ENCODE results near the gene NUP210.

NUP210 gene

DNA sequence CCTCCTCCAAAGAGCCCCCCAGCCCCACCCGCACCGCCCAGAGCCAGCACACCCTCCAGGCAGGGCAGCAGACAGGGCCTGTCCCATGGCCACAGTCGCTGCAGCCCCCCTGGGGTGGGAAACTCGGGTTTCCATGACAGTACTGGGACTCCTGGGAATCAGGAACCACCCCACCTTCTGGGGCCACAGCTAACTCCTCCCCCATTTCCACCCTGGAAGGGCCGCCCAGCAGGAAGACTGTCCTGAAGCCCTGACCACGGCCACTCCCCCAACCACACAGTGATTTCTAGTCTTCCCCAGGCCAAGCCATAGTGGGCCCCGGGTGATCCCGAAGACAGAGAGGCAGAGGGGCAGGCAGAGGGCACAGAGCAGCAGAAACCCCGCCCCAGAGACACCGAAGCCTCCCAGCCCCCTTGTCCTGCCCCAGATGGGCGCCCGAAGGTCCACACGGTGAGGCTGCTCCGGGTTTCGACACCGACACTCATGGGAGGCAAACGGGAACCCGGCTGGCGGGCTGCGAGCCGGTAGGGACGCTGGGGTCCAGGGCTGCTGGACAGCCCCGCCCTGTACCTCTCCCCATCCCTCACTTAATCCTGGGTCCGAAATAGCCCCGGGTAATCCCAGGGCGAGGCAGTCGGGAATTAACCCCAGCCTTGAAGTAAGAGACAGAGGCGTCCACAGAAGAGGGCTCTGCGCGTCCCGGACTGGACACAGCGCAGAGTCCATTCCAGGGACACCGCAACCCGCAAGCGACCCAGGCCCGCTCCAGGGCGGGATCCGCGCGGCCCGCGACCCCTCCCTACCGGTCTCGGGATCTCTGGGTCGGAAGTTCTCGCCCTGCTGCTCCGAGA, 138.4 kb downstream of the NUP210 start:
- no peaks in the 10 kb centered on the region for H3K36me3 ChIP-seq (ENCODE audit: insufficient read depth, low read length)
- DNase-seq (ENCODE audit: low read depth, low spot score), result no peak
- TF ChIP-seq POLR2AphosphoS5 (IDR thresholded peaks at IDR 0.05; ENCODE audit: borderline replicate concordance, low read depth, low read length), result no peak
- no peak for TF ChIP-seq FOXP2 (optimal IDR thresholded peaks at IDR 0.05; ENCODE audit: control extremely low read depth, extremely low read length, insufficient read depth)
- TF ChIP-seq EZH2 (IDR thresholded peaks at IDR 0.05), result no peak
- no peak overlapping the region for H3K9ac ChIP-seq (ENCODE audit: insufficient read length)
- H3K9me3 ChIP-seq (ENCODE audit: low read depth, low read length), result no peaks in the 10 kb centered on the region
- no peak overlapping the region for H3K4me3 ChIP-seq
- no peak overlapping the region for H3K27ac ChIP-seq

DNA sequence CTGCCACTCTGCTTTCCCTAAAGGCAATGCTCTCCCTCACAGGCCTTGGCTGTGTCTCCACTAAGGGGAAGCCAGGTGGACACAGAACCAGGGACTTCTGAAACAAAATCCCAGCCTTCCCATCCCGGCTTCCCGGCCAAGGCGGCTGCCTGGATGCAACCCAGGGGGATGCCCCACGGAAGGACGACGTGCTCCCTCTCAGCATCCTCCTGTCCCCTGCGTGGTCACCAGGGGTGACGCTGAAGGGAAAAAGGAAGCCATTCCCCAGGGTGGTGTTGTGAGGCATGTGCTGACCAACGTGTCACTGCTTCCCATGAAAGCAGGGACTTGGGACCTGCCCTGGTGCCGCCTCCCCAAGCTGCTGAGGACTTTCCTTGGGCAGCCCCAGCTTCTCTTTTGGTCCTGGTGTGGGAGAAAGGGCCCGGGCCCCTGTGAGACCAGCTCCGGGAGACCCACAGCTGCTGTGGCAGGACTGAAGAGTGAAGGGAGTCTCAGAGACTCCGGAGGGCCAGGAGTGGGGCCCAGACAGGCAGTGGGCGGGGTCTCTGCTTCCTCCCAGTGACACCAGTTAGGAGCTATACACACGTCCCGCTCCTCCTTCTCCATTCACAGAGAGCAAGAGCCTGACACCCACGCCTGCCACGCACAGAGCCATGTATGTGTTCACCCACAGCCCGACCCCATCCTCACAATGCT, 139.2 kb downstream of the NUP210 start:
- no peaks in the 10 kb centered on the region for H3K9me3 ChIP-seq (ENCODE audit: low read depth, low read length)
- H3K4me3 ChIP-seq, result no peak overlapping the region
- H3K36me3 ChIP-seq (ENCODE audit: insufficient read depth, low read length), result no peaks in the 10 kb centered on the region
- no peak for TF ChIP-seq POLR2AphosphoS5 (IDR thresholded peaks at IDR 0.05; ENCODE audit: borderline replicate concordance, low read depth, low read length)
- TF ChIP-seq FOXP2 (optimal IDR thresholded peaks at IDR 0.05; ENCODE audit: control extremely low read depth, extremely low read length, insufficient read depth), result no peak
- no peak for TF ChIP-seq EZH2 (IDR thresholded peaks at IDR 0.05)
- no peak overlapping the region for H3K27ac ChIP-seq
- H3K9ac ChIP-seq (ENCODE audit: insufficient read length), result no peak overlapping the region
- no peak for DNase-seq (ENCODE audit: low read depth, low spot score)

DNA sequence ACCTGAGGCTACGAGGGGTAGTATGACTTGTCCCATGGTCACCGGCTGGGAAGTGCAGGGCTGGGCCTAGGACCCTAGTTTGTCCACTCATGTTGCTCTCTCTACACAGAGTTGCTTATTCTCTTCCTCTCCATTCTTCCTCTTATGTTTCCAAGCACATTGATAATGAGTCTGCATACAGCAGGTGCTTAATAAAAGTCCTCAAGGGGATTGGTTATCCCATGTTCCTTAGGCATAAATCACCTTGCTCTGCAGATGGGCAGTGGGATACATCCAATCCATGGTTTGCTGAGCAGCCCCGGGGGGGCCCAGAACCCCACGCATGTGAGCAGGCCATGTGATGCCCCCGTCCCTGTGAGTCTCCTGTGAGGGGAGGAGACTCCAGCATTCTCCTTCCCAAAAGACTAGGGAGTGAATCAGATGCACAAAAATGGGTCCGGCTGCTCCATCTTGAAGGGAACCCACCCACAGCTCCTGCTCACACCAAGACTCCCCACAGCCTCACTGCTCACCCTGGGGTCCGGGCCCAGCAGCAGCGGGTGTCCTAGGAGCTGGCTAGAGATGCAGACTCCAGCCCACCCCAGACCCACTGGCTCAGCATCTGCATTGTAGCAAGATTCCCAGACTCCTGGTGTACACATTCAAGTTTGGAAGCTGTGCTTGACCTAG, 139.9 kb downstream of the NUP210 start:
- Histone ChIP-seq H3K27ac (no peak overlapping the region), H3K9ac (ENCODE audit: insufficient read length) (no peak overlapping the region), H3K4me3 (no peak overlapping the region), H3K9me3 (ENCODE audit: low read depth, low read length) (no peaks in the 10 kb centered on the region), H3K36me3 (ENCODE audit: insufficient read depth, low read length) (no peaks in the 10 kb centered on the region)
- DNase-seq (ENCODE audit: low read depth, low spot score), result no peak
- TF ChIP-seq POLR2AphosphoS5 (IDR thresholded peaks at IDR 0.05; ENCODE audit: borderline replicate concordance, low read depth, low read length), result no peak

DNA sequence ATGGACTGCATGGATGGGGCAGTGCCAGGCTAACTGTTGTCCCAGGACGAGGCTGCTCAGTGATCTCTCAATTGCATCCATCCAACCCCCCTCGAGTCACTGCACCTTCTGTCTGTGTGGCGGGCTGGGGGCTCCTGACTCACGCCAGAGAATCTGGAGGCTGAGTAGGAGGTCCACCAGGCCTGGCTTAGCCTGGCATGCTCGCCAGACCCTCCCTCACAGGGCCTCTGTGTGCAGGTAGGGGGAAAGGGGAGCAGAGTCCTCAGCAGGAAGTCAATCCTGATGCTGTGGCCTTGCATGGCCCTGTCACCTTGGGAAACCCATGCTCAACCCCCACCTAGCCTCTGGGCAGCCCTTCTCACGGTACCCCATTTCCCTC, 140.6 kb downstream of the NUP210 start:
- no peak overlapping the region for H3K9ac ChIP-seq (ENCODE audit: insufficient read length)
- DNase-seq (ENCODE audit: low read depth, low spot score), result no peak
- no peak overlapping the region for H3K27ac ChIP-seq
- no peak for TF ChIP-seq FOXP2 (optimal IDR thresholded peaks at IDR 0.05; ENCODE audit: control extremely low read depth, extremely low read length, insufficient read depth)
- no peak for TF ChIP-seq POLR2AphosphoS5 (IDR thresholded peaks at IDR 0.05; ENCODE audit: borderline replicate concordance, low read depth, low read length)
- no peak for TF ChIP-seq EZH2 (IDR thresholded peaks at IDR 0.05)
- H3K9me3 ChIP-seq (ENCODE audit: low read depth, low read length), result no peaks in the 10 kb centered on the region
- no peaks in the 10 kb centered on the region for H3K36me3 ChIP-seq (ENCODE audit: insufficient read depth, low read length)
- H3K4me3 ChIP-seq, result no peak overlapping the region

DNA sequence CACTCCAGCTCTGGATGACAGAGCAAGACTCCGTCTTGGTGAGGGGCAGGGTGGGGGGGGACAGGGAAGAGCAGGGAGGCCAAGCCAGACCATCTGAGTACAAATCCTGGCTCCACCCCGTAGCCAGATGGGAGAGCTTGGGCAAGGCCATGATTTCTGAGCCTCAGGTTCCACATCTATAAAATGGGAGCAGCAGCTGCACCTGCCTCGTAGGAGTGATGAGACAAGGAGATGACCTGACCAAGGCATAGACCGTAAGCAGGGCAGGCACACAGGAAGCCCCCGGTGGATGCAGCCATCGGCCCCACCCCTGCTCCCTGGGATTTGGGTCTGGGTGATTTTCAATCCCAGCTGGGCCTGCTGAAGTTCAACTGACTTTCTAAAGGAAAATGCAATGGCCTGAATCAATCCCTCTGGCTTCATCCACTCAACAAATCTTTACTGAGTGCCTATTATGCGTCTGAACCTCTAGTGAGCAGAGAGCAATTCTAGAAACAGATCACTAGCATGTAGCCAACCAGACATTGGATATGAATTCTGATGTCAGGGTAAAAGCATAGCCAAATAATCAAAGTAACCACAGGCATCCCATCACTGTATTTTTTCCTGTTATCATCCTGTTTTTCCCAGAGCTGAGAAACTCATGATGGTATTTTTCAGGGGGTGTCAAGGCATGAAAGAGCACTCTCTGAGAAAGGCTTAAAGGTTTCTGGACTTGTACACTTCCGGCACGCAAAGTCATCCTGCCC, 141.2 kb downstream of the NUP210 start:
- Histone ChIP-seq H3K27ac (no peak overlapping the region), H3K4me3 (no peak overlapping the region), H3K36me3 (ENCODE audit: insufficient read depth, low read length) (no peaks in the 10 kb centered on the region), H3K9me3 (ENCODE audit: low read depth, low read length) (no peaks in the 10 kb centered on the region), H3K9ac (ENCODE audit: insufficient read length) (no peak overlapping the region)
- no peak for DNase-seq (ENCODE audit: low read depth, low spot score)
- no peak for TF ChIP-seq FOXP2 (optimal IDR thresholded peaks at IDR 0.05; ENCODE audit: control extremely low read depth, extremely low read length, insufficient read depth)
- TF ChIP-seq EZH2 (IDR thresholded peaks at IDR 0.05), result no peak
- no peak for TF ChIP-seq POLR2AphosphoS5 (IDR thresholded peaks at IDR 0.05; ENCODE audit: borderline replicate concordance, low read depth, low read length)

DNA sequence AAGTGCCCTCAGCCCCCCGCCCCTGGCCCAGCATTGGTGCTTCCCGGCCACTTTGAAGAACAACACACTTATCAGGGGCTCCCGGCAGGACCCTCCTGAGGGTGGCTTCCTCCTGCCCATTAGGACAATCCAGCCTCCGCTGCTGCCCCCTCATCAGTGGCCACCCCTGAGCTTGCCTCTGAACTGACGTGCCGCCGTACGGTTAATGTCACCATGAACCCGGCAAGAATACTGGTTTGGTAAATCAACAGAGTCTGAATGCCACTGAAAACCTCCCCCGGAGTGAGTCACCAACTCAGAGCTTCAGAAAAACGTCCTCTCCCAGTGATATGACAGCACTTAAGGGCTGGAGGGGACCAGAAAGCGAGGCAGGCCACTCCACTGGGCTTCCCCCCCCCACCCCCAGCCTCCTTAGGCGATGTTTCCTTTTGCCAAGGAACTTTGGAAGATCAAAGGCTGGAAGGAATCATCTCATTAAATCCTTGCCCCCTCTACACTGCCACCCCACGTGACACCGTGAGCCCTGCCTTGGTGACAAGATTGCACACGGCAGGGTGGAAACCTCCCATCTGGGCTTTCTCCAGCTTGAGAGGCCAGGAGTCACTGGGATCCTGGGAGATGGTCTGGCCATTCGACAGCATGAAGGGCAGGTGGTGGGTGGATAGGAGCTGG, 142.1 kb downstream of the NUP210 start:
- no peak for TF ChIP-seq FOXP2 (optimal IDR thresholded peaks at IDR 0.05; ENCODE audit: control extremely low read depth, extremely low read length, insufficient read depth)
- no peak for TF ChIP-seq EZH2 (IDR thresholded peaks at IDR 0.05)
- TF ChIP-seq POLR2AphosphoS5 (IDR thresholded peaks at IDR 0.05; ENCODE audit: borderline replicate concordance, low read depth, low read length), result no peak
- H3K9ac ChIP-seq (ENCODE audit: insufficient read length), result no peak overlapping the region
- no peak overlapping the region for H3K4me3 ChIP-seq
- no peaks in the 10 kb centered on the region for H3K9me3 ChIP-seq (ENCODE audit: low read depth, low read length)
- no peaks in the 10 kb centered on the region for H3K36me3 ChIP-seq (ENCODE audit: insufficient read depth, low read length)
- no peak overlapping the region for H3K27ac ChIP-seq
- no peak for DNase-seq (ENCODE audit: low read depth, low spot score)

DNA sequence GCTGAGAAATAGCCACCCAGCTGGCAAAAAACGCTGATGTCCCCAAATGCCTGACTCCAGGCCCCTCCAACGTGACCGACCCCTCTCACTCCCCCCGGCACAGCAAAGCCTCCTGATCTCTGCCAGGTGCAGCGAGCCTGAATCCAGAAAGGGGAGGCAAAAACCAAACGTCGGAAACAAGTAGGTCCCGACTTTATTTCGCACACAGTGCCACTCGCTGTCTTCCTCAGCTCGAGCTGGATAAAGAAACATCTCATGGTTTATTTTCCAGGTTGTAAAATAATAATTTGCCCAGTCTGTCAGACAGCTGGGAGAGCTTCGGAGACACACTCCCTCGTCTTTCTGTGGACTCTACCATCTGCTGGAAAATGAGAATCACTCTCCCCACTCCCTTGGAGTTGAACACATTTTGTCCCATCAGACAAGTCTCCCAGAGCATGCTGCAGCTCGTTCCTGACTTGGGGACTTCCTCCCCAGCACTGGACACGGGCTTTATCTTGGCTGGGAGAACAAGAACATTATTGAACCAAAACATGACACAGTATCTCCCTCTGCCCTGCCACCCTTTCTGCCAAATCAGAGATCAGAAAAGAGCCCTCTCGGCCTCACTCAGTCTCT, 142.8 kb downstream of the NUP210 start:
- no peak for TF ChIP-seq POLR2AphosphoS5 (IDR thresholded peaks at IDR 0.05; ENCODE audit: borderline replicate concordance, low read depth, low read length)
- H3K27ac ChIP-seq, result no peak overlapping the region

More for the DNA sequence above, 142.8 kb downstream of the NUP210 start:
- Histone ChIP-seq H3K9me3 (ENCODE audit: low read depth, low read length) (no peaks in the 10 kb centered on the region), H3K36me3 (ENCODE audit: insufficient read depth, low read length) (no peaks in the 10 kb centered on the region), H3K4me3 (no peak overlapping the region), H3K9ac (ENCODE audit: insufficient read length) (no peak overlapping the region)
- DNase-seq (ENCODE audit: low read depth, low spot score), result no peak

All from SK-N-MC (cell line).